Liver (tissue), 3 donors: ENCODE measurements around the gene NMB.

Source experiments
- EGR1 ChIP-seq, 2 donors: IDR thresholded peaks; 2 replicates each; pipeline ENCODE4 v1.6.1; 2016 to 2018; ENCODE audit warnings: antibody characterized with exemption in 2 of 2, low read depth in 2 of 2
- GABPA ChIP-seq, 2 donors: IDR thresholded peaks in 1 of 2; conservative IDR thresholded peaks in 1 of 2; 2 replicates each; pipeline ENCODE4 v1.6.1; 2016; ENCODE audit warnings: antibody characterized with exemption in 2 of 2, mild to moderate bottlenecking in 1 of 2, moderate library complexity in 1 of 2
- HNF4G ChIP-seq: IDR thresholded peaks from 2 replicates; pipeline ENCODE4 v1.6.1; 2016; ENCODE audit warnings: antibody characterized with exemption
- JUND ChIP-seq, 2 donors: IDR thresholded peaks; 2 replicates each; pipeline ENCODE4 v1.6.1; 2016; ENCODE audit warnings: antibody characterized with exemption in 2 of 2
- NR2F2 ChIP-seq: IDR thresholded peaks from 2 replicates; pipeline ENCODE4 v1.6.1; 2016; ENCODE audit warnings: antibody characterized with exemption
- RAD21 ChIP-seq, 2 donors: IDR thresholded peaks; 2 replicates each; pipeline ENCODE4 v1.6.1; 2016; ENCODE audit warnings: antibody characterized with exemption in 2 of 2, mild to moderate bottlenecking in 2 of 2
- REST ChIP-seq: IDR thresholded peaks from 2 replicates; pipeline ENCODE4 v1.6.1; 2016; ENCODE audit warnings: antibody characterized with exemption, mild to moderate bottlenecking
- YY1 ChIP-seq: IDR thresholded peaks from 2 replicates; pipeline ENCODE4 v1.6.1; 2016; ENCODE audit warnings: antibody characterized with exemption, mild to moderate bottlenecking
- TF ChIP-seq, protein P1 (sequence below): fragments of 150-350 bp; IDR thresholded peaks from 2 replicates; pipeline ENCODE4 v1.5.1; 2017; ENCODE audit warnings: improper control_type of control experiment, low read depth, low read length; ENCODE audit not compliant: missing input control
- TF ChIP-seq, protein P2 (sequence below): IDR thresholded peaks from 2 replicates; pipeline ENCODE4 v1.6.1; 2016; ENCODE audit warnings: antibody characterized with exemption
- TF ChIP-seq, protein P3 (sequence below): IDR thresholded peaks from 2 replicates; pipeline ENCODE4 v1.6.1; 2016; ENCODE audit warnings: antibody characterized with exemption
- donor health status: healthy.
- donor health status: healthy.

- TF ChIP-seq RAD21 (IDR thresholded peaks at IDR 0.05) (peak; percentile 26 to 28), HNF4G (peak; percentile 21), REST (no peak), EGR1 (IDR thresholded peaks at IDR 0.05; ENCODE audit: low read depth in 2 of 2) (no peak), JUND (IDR thresholded peaks at IDR 0.05) (no peak), YY1 (peak; percentile 4), NR2F2 (peak; percentile 23), GABPA (IDR thresholded peaks at IDR 0.05 in 1 of 2, conservative IDR thresholded peaks at IDR 0.05 in 1 of 2) (peak in 1 of 2 donors; percentile 51)
- TF ChIP-seq, protein P1, sequence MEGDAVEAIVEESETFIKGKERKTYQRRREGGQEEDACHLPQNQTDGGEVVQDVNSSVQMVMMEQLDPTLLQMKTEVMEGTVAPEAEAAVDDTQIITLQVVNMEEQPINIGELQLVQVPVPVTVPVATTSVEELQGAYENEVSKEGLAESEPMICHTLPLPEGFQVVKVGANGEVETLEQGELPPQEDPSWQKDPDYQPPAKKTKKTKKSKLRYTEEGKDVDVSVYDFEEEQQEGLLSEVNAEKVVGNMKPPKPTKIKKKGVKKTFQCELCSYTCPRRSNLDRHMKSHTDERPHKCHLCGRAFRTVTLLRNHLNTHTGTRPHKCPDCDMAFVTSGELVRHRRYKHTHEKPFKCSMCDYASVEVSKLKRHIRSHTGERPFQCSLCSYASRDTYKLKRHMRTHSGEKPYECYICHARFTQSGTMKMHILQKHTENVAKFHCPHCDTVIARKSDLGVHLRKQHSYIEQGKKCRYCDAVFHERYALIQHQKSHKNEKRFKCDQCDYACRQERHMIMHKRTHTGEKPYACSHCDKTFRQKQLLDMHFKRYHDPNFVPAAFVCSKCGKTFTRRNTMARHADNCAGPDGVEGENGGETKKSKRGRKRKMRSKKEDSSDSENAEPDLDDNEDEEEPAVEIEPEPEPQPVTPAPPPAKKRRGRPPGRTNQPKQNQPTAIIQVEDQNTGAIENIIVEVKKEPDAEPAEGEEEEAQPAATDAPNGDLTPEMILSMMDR = no peak
- TF ChIP-seq, protein P2, sequence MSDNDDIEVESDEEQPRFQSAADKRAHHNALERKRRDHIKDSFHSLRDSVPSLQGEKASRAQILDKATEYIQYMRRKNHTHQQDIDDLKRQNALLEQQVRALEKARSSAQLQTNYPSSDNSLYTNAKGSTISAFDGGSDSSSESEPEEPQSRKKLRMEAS = peak; percentile 24
- TF ChIP-seq, protein P3, sequence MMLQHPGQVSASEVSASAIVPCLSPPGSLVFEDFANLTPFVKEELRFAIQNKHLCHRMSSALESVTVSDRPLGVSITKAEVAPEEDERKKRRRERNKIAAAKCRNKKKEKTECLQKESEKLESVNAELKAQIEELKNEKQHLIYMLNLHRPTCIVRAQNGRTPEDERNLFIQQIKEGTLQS = no peak
Observed at GRCh38 chr15:84702961-84703482, 45.0 kb upstream of the NMB start.
